ENCODE measurements around the gene AATF.

AATF gene

DNA sequence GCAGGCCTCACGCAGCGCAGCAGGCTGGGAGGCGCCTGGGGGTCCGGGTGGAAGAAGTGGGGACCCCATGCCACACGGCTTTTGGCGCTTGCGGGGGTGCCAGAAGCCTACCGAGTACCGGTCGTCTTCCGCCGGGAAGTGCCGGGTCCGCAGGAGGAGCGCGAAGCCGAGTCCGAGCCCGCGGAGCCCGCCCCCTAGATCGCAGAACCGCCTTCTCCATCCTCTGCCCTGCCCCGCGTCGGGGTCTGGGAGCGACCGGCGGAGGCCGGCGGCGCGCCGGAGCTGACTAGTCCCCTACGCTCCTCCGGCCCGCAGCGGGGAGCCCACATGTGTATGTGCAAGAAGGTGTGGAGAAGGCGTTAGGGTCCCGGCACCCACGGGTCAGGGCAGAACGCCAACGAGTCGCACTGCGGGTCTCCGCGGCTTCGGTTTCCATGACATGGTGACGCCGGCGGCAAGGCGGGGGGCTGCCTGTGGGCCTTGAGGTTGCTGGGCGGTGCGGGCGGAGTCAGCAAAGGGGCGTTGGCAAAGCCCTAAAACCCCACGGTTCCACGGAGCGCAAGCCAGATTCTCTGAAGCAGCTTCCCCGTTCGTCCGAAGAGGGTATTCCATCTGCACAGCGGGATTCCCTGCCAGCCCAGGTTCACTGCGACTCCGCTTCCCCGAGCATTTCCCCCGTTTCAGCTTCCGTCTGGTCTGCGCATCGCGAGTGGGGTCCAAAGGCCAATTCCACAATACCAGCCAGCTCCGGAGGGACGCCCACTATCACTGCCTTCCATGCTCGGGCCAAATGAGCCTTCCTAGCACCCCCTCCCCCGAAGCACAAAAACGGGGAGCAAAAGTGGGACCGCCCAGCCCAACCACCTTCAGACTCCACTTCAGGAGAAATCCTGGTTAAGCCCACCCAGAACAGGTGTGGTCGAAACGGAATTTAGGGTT is 13.8 kb upstream of the AATF start:
- TF ChIP-seq GATA3 (IDR thresholded peaks at IDR 0.05; ENCODE audit: low read depth, low read length) (no peak), GATA2 (IDR thresholded peaks at IDR 0.05; ENCODE audit: low read depth, low read length) (no peak)

DNA sequence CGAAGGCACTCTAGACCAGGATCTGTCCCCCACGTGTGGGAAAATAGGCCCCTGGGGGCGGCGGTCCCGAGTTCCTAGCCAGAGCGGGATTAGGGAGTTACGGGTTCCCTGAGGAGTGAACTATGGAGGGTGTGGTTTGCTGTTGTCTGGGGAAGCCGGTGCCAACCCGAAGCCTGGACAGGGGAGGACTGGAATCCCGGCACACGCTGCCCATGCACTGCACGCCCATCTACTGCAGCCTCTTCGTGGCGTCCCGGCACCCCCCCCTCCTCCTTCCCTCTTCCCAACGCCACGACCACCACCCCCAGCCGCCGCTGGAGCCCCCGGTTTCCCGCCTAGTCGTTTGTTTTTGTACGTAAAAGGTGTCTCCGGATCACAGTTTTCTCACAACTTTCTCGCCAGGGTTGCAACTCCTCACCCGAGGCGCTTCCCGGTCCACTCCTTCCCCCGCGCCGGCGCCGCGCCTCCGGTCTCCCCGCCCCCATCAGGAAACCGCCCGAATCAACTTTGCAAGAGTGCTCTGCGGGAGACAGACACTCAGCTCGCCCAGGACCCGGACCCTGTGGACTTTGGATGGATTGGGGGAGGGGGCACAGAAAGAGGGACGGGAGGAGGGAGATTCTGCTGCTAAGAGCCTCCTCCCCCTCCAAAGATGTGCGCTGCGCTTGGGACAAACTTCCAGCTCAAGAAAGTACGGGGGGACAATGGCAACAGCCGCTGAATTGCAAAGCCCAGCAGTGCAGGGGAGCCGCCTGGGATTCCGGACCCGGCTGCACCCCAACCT is 12.9 kb upstream of the AATF start:
- TF ChIP-seq GATA2 (IDR thresholded peaks at IDR 0.05; ENCODE audit: low read depth, low read length) (no peak), GATA3 (IDR thresholded peaks at IDR 0.05; ENCODE audit: low read depth, low read length) (no peak)

DNA sequence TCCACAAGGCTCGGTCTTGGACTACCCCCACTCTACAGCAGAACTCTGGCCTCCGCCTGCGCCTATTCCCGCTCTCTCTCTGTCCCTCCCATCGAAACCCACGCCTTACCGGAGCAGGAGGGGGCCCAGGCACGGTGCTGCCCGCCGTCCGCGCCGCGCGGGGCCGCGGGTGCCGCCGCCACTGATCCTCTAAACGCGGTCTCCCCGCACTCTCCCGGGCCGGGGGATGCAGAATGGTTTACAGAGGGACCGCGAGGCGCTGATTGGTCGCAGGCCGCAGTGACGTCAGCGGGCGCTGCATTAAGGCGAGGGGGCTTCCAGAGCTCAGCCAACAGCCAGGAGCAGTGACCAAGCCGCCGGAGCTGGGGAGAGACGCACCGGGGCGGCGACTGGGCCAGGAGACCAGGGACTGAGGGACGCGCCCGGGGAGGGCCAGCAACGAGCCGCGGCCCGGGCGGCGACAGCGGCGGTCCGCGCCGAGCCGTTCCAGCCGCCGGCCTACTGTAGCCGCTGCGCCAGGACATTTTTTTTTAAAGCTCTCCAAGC is 12.2 kb upstream of the AATF start:
- TF ChIP-seq GATA3 (IDR thresholded peaks at IDR 0.05; ENCODE audit: low read depth, low read length) (no peak), GATA2 (IDR thresholded peaks at IDR 0.05; ENCODE audit: low read depth, low read length) (no peak)

- TF ChIP-seq GATA3 (IDR thresholded peaks at IDR 0.05; ENCODE audit: low read depth, low read length) = no peak
- no peak for TF ChIP-seq GATA2 (IDR thresholded peaks at IDR 0.05; ENCODE audit: low read depth, low read length)
Measured at GRCh38 chr17:36937001-36937958, 11.5 kb upstream of the AATF start, which contains the start of gene LHX1. TSS of gene LHX1 (plus strand) at chr17:36937475. CDS start at chr17:36938198, 723 bp downstream.

DNA sequence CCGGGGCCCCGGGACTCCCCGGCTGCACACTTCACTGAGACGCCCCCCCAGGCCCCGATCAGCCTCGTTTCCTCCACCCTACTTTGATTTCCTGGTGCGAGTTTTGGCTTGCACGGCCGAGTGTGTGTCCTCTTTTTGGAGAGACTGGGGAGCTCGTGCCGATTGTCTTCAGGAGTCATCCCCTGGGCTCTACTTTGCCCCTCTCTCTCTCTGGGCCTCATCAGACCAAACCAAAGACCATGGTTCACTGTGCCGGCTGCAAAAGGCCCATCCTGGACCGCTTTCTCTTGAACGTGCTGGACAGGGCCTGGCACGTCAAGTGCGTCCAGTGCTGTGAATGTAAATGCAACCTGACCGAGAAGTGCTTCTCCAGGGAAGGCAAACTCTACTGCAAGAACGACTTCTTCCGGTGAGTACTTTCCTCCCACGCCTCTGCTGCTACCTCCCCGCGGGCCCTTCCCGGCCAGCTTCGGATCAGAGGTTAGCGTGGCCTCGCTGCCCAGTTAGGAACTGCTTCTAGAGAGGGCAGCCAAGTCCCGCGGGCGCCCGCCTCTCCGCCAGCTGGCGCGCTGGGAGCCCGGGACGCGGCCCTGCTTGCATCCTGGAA is 10.7 kb upstream of the AATF start:
- TF ChIP-seq GATA2 (IDR thresholded peaks at IDR 0.05; ENCODE audit: low read depth, low read length) (no peak), GATA3 (IDR thresholded peaks at IDR 0.05; ENCODE audit: low read depth, low read length) (no peak)

GRCh38 chr17:36938566-36939051 is 10.1 kb upstream of the AATF start:
- TF ChIP-seq GATA3 (IDR thresholded peaks at IDR 0.05; ENCODE audit: low read depth, low read length) = no peak
- no peak for TF ChIP-seq GATA2 (IDR thresholded peaks at IDR 0.05; ENCODE audit: low read depth, low read length)

DNA sequence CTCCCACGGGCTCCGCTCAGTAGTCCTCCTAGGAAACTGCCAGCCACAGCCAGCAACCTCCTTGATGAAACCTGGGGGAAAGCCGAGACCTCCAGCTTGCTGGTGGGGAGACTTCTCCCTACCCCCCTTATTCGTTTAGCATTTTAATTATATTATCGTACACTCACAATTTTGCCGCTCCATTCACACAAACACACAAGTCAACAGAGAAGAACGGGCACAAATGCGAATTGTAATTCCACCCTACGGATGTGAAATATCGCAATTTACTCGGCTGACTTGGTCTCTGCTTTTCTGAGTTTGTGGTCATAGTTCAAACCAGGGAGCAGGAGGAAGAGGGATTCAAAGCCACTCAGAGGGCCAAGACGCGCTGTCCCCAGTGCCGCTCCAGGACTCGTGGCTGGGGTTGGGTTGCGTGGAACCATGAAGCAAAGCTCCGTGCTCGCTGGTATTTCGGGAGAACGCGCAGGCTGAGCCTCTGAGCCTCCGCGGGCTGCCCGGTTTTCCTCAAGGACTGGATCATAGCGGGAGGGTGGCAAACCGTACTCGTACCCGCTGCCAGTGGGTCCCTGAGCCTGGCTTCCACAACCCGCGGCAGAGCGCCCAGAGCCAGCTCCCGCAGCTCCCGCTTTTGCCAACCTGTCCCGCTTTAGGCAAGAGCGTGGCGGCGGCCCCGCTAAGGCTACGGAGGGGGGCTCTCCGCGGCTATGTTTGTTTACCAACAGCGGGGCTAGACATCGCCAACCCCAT is 9.5 kb upstream of the AATF start:
- TF ChIP-seq GATA2 (IDR thresholded peaks at IDR 0.05; ENCODE audit: low read depth, low read length) (no peak), GATA3 (IDR thresholded peaks at IDR 0.05; ENCODE audit: low read depth, low read length) (no peak)

DNA sequence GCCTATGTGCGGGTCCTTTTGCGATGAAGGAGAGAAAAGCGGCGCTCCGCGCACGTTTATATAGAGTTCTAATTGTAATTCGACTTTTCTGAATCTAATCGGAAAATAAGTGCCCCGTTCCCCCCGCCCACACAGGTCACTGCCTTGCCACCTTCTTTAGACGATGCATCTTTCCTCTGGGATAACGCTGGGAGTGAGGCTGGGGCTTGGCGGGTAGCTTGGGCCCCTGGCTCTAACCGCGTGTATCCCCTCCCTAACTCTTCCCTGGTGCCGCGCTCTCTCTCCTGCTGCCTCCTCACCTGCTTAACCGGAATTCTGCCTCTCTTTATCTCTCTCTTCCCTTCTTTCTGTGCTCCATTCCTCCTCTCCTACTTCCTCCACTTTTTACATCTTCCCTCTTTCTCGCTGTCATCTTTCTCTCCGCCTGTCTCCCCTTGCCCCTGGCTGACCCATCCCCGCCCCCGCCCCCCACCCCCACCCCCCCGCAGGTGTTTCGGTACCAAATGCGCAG is 8.9 kb upstream of the AATF start:
- TF ChIP-seq GATA3 (IDR thresholded peaks at IDR 0.05; ENCODE audit: low read depth, low read length) = no peak
- TF ChIP-seq GATA2 (IDR thresholded peaks at IDR 0.05; ENCODE audit: low read depth, low read length) = no peak

- TF ChIP-seq GATA3 (IDR thresholded peaks at IDR 0.05; ENCODE audit: low read depth, low read length) = no peak
- TF ChIP-seq GATA2 (IDR thresholded peaks at IDR 0.05; ENCODE audit: low read depth, low read length) = no peak
Measured at GRCh38 chr17:36940313-36941264, 8.2 kb upstream of the AATF start.

DNA sequence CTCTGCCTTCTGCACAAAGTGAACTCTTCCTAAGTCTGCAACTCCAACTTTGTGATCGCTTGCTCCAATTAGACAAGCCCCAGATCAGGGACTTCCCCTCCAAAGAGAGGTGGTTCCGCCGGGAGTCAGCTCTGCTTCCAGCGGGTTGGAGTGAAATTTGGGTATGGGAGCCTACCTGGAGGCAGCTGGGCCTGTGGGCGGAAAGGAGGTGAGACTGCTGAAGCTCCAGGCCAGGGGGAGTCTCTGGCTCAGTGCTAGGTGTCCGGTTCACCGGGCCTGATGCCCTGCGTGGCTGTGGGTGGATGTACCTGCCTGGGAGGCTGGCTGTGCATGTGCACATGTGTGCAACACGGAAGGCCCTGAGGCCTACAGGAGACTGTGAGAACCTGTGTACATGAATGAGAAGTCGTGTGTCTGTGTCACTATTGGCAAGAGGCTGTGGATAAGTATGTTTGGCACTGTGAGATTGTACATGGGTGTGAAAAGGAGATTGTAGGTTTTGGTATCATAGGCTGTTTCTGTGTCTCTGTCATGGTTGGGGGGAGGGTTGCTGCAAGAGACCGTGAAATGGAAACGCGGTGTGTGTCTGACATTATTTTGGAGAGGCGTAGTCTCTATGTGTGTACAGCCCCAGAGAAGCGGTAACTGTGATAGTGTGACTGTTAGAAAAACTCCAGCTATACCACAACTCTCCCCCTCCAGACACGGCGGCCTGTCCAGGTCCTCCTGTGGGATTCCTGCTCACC is 7.3 kb upstream of the AATF start:
- no peak for TF ChIP-seq GATA3 (IDR thresholded peaks at IDR 0.05; ENCODE audit: low read depth, low read length)
- no peak for TF ChIP-seq GATA2 (IDR thresholded peaks at IDR 0.05; ENCODE audit: low read depth, low read length)

All from SH-SY5Y (cell line).